Measurements from ENCODE around the gene ICAM3. TPM values are rescaled to one million over a fixed set of nuclear protein-coding genes. Genes with fewer than 3 reads are reported as not detected.
"Not testable (repeated sequence)": the region's sequence is repeated elsewhere in the genome, so short reads cannot be mapped to it uniquely, and the experiment has no call there.

Gene ICAM3
- total and polyA plus RNA-seq, 12 donors, result 6.1 to 77.2 (median 16.8) TPM

GRCh38 chr19:10374931-10375330 is 35.5 kb upstream of the ICAM3 start:
- peaks cover 0 to 79% (median 18%) of the 10 kb centered on the region in 9 donors for H3K36me3 ChIP-seq
- no peaks in the 10 kb centered on the region for H3K9me3 ChIP-seq
- no peak for ATAC-seq
- no peak overlapping the region for H3K4me3 ChIP-seq
- TF ChIP-seq CTCF (IDR thresholded peaks at IDR 0.05), result no peak
- 89 to 91% methylated on average over 5 of the region's 5 CpGs for WGBS, 2 donors
- H3K27ac ChIP-seq, result no peak overlapping the region
- no peak for DNase-seq
- intact Hi-C loops (cut with DNase I), result loop anchor here in 1 of 10 donors (5.0 kb wide), 1 partner anchor 38 kb away; the partner anchor contains the start of gene ICAM3
- H3K4me1 ChIP-seq, result peaks cover 0 to 38% (median 13%) of the 10 kb centered on the region in 9 donors
- no peaks in the 10 kb centered on the region for H3K27me3 ChIP-seq

- H3K27me3 ChIP-seq, result no peaks in the 10 kb centered on the region
- 91 to 97% methylated on average over 3 of the region's 3 CpGs for WGBS, 2 donors
- ATAC-seq (no peak), DNase-seq (no peak)
- TF ChIP-seq CTCF (IDR thresholded peaks at IDR 0.05), result no peak
- peaks cover 0 to 22% (median 0%) of the 10 kb centered on the region in 9 donors for H3K4me1 ChIP-seq
- no peak overlapping the region for H3K4me3 ChIP-seq
- intact Hi-C loops (cut with DNase I), result no loop called here
- H3K27ac ChIP-seq, result peak overlapping the region in 1 of 10 donors; percentile 74
- no peaks in the 10 kb centered on the region for H3K9me3 ChIP-seq
- H3K36me3 ChIP-seq, result peaks cover 0 to 89% (median 19%) of the 10 kb centered on the region in 9 donors
Measured at GRCh38 chr19:10372690-10373089, 33.3 kb upstream of the ICAM3 start.

- no peak overlapping the region for H3K27ac ChIP-seq
- H3K4me3 ChIP-seq, result no peak overlapping the region
- no peaks in the 10 kb centered on the region for H3K9me3 ChIP-seq
- DNase-seq, result no peak
- TF ChIP-seq CTCF (IDR thresholded peaks at IDR 0.05), result no peak
- 94 to 95% methylated on average over 15 of the region's 15 CpGs for WGBS, 2 donors
- no peaks in the 10 kb centered on the region for H3K27me3 ChIP-seq
- H3K4me1 ChIP-seq, result peaks cover 0 to 8% (median 0%) of the 10 kb centered on the region in 9 donors
- intact Hi-C loops (cut with DNase I), result no loop called here
- peaks cover 7 to 100% (median 32%) of the 10 kb centered on the region in 9 donors for H3K36me3 ChIP-seq
- ATAC-seq, result no peak
Measured at GRCh38 chr19:10368101-10368803, 28.8 kb upstream of the ICAM3 start.

GRCh38 chr19:10366950-10367512 is 27.6 kb upstream of the ICAM3 start:
- WGBS, 2 donors, result 98 to 99% methylated on average over 4 of the region's 4 CpGs
- H3K27me3 ChIP-seq; H3K4me3 ChIP-seq; DNase-seq; H3K27ac ChIP-seq; ATAC-seq; H3K9me3 ChIP-seq; H3K4me1 ChIP-seq; intact Hi-C loops (cut with DNase I): not testable (repeated sequence)
- peaks cover 7 to 100% (median 39%) of the 10 kb centered on the region in 9 donors for H3K36me3 ChIP-seq

- no peaks in the 10 kb centered on the region for H3K27me3 ChIP-seq
- no peaks in the 10 kb centered on the region for H3K4me1 ChIP-seq
- no peak overlapping the region for H3K27ac ChIP-seq
- H3K9me3 ChIP-seq, result no peaks in the 10 kb centered on the region
- no peak for ATAC-seq
- TF ChIP-seq CTCF (IDR thresholded peaks at IDR 0.05), result no peak
- intact Hi-C loops (cut with DNase I), result no loop called here
- no peak overlapping the region for H3K4me3 ChIP-seq
- DNase-seq, result no peak
- WGBS, 2 donors, result 96 to 97% methylated on average over 23 of the region's 23 CpGs
- H3K36me3 ChIP-seq, result peaks cover 7 to 100% (median 46%) of the 10 kb centered on the region in 9 donors
Measured at GRCh38 chr19:10365518-10365917, 26.1 kb upstream of the ICAM3 start.

All from heart right ventricle (tissue), 16 donors.